Hepatocyte (in vitro differentiated cells): ENCODE data around the gene RPL27. TPM values are rescaled to one million over a fixed set of nuclear protein-coding genes. Genes with fewer than 3 reads are reported as not detected.

Experiments used
- DNase-seq: peaks from one replicate; pipeline ENCODE4 v3.0.0-alpha.2; 2016; ENCODE audit warnings: low spot score
- H2AFZ ChIP-seq: fragments of 200-600 bp; sonication (generic); 2 replicates; pipeline ENCODE4 v1.6.0; 2016; ENCODE audit warnings: antibody characterized with exemption, mild to moderate bottlenecking
- H3K27ac ChIP-seq: fragments of 200-600 bp; sonication (generic); 2 replicates; pipeline ENCODE4 v1.5.1; 2016; ENCODE audit warnings: mild to moderate bottlenecking
- H3K27me3 ChIP-seq: fragments of 200-600 bp; sonication (generic); 2 replicates; pipeline ENCODE4 v1.6.1; 2016
- H3K36me3 ChIP-seq: fragments of 200-600 bp; sonication (generic); replicated peaks from 2 replicates; pipeline ENCODE4 v1.5.1; 2016; ENCODE audit warnings: low read depth; ENCODE audit not compliant: insufficient read depth
- H3K4me1 ChIP-seq: fragments of 200-600 bp; sonication (generic); 2 replicates; pipeline ENCODE4 v1.5.1; 2016; ENCODE audit warnings: mild to moderate bottlenecking, moderate library complexity; ENCODE audit not compliant: insufficient read depth
- H3K4me2 ChIP-seq: fragments of 200-600 bp; sonication (generic); 2 replicates; pipeline ENCODE4 v1.6.0; 2016
- H3K4me3 ChIP-seq: fragments of 200-600 bp; sonication (generic); 2 replicates; pipeline ENCODE4 v1.5.1; 2016; ENCODE audit warnings: mild to moderate bottlenecking
- H3K79me2 ChIP-seq: fragments of 200-600 bp; sonication (generic); 2 replicates; pipeline ENCODE4 v1.6.0; 2017; ENCODE audit warnings: mild to moderate bottlenecking
- H3K9me2 ChIP-seq: fragments of 200-600 bp; sonication (generic); replicated peaks from 2 replicates; pipeline ENCODE4 v1.6.0; 2017; ENCODE audit warnings: mild to moderate bottlenecking; ENCODE audit not compliant: insufficient read depth
- H3K9me3 ChIP-seq: fragments of 200-600 bp; sonication (generic); 2 replicates; pipeline ENCODE4 v1.5.1; 2016; ENCODE audit warnings: low read depth, mild to moderate bottlenecking
- H4K20me1 ChIP-seq: fragments of 200-600 bp; sonication (generic); 2 replicates; pipeline ENCODE4 v1.6.0; 2016; ENCODE audit warnings: mild to moderate bottlenecking; ENCODE audit not compliant: insufficient read depth, poor library complexity, severe bottlenecking
- CTCF ChIP-seq: fragments of 200-600 bp; sonication (generic); IDR thresholded peaks from 2 replicates; pipeline ENCODE4 v1.5.1; 2016; ENCODE audit warnings: antibody characterized with exemption, mild to moderate bottlenecking; ENCODE audit not compliant: poor library complexity
- EZH2 ChIP-seq: fragments of 200-600 bp; sonication (generic); IDR thresholded peaks from 2 replicates; pipeline ENCODE4 v1.6.1; 2016; ENCODE audit warnings: antibody characterized with exemption, mild to moderate bottlenecking, borderline replicate concordance
- EZH2phosphoT487 ChIP-seq: fragments of 200-600 bp; sonication (generic); IDR thresholded peaks from one replicate; pipeline ENCODE4 v1.6.1; 2018; ENCODE audit warnings: antibody characterized with exemption, mild to moderate bottlenecking, low read depth, moderate library complexity; ENCODE audit not compliant: unreplicated experiment, severe bottlenecking
- WGBS: methylation state at CpG from one replicate; pipeline ENCODE4 v1.1.6; 2016; ENCODE audit warnings: low lambda C conversion rate; ENCODE audit errors: missing lambda C conversion rate; 5-methylcytosine and 5-hydroxymethylcytosine counted together
- polyA plus RNA-seq: library from polyadenylated mRNA; unstranded; fragments of >200 nt; fragmentation: Nextera tagmentation; extraction: Ambion mirVana; gene quantifications from 2 replicates; pipeline ENCODE4 v1.2.1, GENCODE V29; 2016
- total RNA-seq: library from RNA; depleted of rRNA; stranded (reverse); fragments of >200 nt; gene quantifications from 2 replicates; pipeline ENCODE4 v1.2.3, GENCODE V29; 2014

Gene RPL27
- total and polyA plus RNA-seq, 2 experiments from 2014 or later: 602 to 1,020 TPM

- no peak for DNase-seq
- H3K27ac ChIP-seq: peak overlapping the region; percentile 99
- no peak overlapping the region for H2AFZ ChIP-seq
- no peaks in the 10 kb centered on the region for H3K36me3 ChIP-seq
- no peak for TF ChIP-seq CTCF
- no peak for TF ChIP-seq EZH2phosphoT487
- WGBS: 72% methylated on average over 4 of the region's 4 CpGs
- H3K4me2 ChIP-seq: peak overlapping the region; percentile 88
- H3K79me2 ChIP-seq: peaks cover 47% of the 10 kb centered on the region
- no peak overlapping the region for H3K4me3 ChIP-seq
- peaks cover 15% of the 10 kb centered on the region for H4K20me1 ChIP-seq
- no peaks in the 10 kb centered on the region for H3K9me3 ChIP-seq
- H3K4me1 ChIP-seq: peaks cover 24% of the 10 kb centered on the region
- no peaks in the 10 kb centered on the region for H3K27me3 ChIP-seq
- no peaks in the 10 kb centered on the region for H3K9me2 ChIP-seq
Observed at GRCh38 chr17:43018932-43019331, 20.7 kb downstream of the RPL27 start.

GRCh38 chr17:43019418-43019817 lies 21.2 kb downstream of the RPL27 start:
- peaks cover 47% of the 10 kb centered on the region for H3K79me2 ChIP-seq
- H3K4me1 ChIP-seq: peaks cover 24% of the 10 kb centered on the region
- no peak overlapping the region for H2AFZ ChIP-seq
- no peak for DNase-seq
- peak overlapping the region; percentile 99 for H3K27ac ChIP-seq
- H3K36me3 ChIP-seq: no peaks in the 10 kb centered on the region
- no peaks in the 10 kb centered on the region for H3K27me3 ChIP-seq
- H3K9me2 ChIP-seq: no peaks in the 10 kb centered on the region
- H4K20me1 ChIP-seq: peaks cover 15% of the 10 kb centered on the region
- WGBS: 29% methylated on average over 7 of the region's 7 CpGs
- no peak for TF ChIP-seq EZH2phosphoT487
- TF ChIP-seq EZH2: no peak
- TF ChIP-seq CTCF: no peak
- H3K4me2 ChIP-seq: peak overlapping the region; percentile 88
- no peak overlapping the region for H3K4me3 ChIP-seq
- H3K9me3 ChIP-seq: no peaks in the 10 kb centered on the region

- Histone ChIP-seq H3K4me1 (peaks cover 24% of the 10 kb centered on the region), H3K4me3 (no peak overlapping the region), H3K27me3 (no peaks in the 10 kb centered on the region), H2AFZ (no peak overlapping the region), H3K9me3 (no peaks in the 10 kb centered on the region), H3K9me2 (no peaks in the 10 kb centered on the region), H3K4me2 (peak overlapping the region; percentile 88), H3K36me3 (no peaks in the 10 kb centered on the region), H4K20me1 (peaks cover 15% of the 10 kb centered on the region), H3K79me2 (peaks cover 47% of the 10 kb centered on the region), H3K27ac (peak overlapping the region; percentile 99)
- 67% methylated on average over 6 of the region's 6 CpGs for WGBS
- TF ChIP-seq EZH2: no peak
- DNase-seq: no peak
Observed at GRCh38 chr17:43020030-43020621, 21.9 kb downstream of the RPL27 start.

GRCh38 chr17:43020789-43021740 lies 22.8 kb downstream of the RPL27 start:
- H2AFZ ChIP-seq: peak overlapping the region; percentile 90
- peaks cover 15% of the 10 kb centered on the region for H4K20me1 ChIP-seq
- H3K79me2 ChIP-seq: peaks cover 47% of the 10 kb centered on the region
- no peaks in the 10 kb centered on the region for H3K9me2 ChIP-seq
- H3K36me3 ChIP-seq: no peaks in the 10 kb centered on the region
- WGBS: 12% methylated on average over 31 of the region's 40 CpGs
- H3K4me2 ChIP-seq: peak overlapping the region; percentile 88
- DNase-seq: peak; percentile 85
- peak overlapping the region; percentile 99 for H3K4me3 ChIP-seq
- no peaks in the 10 kb centered on the region for H3K27me3 ChIP-seq
- no peaks in the 10 kb centered on the region for H3K9me3 ChIP-seq
- H3K27ac ChIP-seq: peak overlapping the region; percentile 99
- no peak for TF ChIP-seq EZH2
- no peak for TF ChIP-seq EZH2phosphoT487
- no peak for TF ChIP-seq CTCF
- peaks cover 24% of the 10 kb centered on the region for H3K4me1 ChIP-seq
